ENCODE data around the gene FEZF1.

DNA sequence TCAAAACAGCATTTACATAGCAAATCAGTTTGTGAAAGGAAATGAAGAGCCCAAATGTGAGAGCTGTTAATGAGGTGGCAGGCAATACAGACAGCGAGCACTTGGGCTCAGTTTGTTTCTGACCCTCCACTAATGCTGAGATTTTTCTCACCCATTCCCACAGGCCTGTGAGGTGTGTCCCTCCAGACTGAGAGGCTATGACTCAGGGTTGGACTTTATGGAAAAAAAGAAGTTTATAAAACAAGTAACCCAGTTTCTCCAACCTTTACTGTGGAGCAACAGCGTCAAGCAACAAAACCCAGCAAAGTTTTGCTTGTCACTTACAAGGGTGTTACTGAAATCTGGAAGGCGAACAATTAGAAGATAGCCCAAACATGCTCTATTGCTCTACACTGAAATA, 4.9 kb upstream of the FEZF1 start:
- TF ChIP-seq, protein P1, sequence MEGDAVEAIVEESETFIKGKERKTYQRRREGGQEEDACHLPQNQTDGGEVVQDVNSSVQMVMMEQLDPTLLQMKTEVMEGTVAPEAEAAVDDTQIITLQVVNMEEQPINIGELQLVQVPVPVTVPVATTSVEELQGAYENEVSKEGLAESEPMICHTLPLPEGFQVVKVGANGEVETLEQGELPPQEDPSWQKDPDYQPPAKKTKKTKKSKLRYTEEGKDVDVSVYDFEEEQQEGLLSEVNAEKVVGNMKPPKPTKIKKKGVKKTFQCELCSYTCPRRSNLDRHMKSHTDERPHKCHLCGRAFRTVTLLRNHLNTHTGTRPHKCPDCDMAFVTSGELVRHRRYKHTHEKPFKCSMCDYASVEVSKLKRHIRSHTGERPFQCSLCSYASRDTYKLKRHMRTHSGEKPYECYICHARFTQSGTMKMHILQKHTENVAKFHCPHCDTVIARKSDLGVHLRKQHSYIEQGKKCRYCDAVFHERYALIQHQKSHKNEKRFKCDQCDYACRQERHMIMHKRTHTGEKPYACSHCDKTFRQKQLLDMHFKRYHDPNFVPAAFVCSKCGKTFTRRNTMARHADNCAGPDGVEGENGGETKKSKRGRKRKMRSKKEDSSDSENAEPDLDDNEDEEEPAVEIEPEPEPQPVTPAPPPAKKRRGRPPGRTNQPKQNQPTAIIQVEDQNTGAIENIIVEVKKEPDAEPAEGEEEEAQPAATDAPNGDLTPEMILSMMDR (IDR thresholded peaks at IDR 0.05) = no peak
- no peak for TF ChIP-seq EP300 (IDR thresholded peaks at IDR 0.05)

Measured in stomach (tissue), 4 donors.